ENCODE results near the gene ZNF428.
"Not testable (repeated sequence)": the region's sequence is repeated elsewhere in the genome, so short reads cannot be mapped to it uniquely, and the experiment has no call there.

Gene ZNF428

DNA sequence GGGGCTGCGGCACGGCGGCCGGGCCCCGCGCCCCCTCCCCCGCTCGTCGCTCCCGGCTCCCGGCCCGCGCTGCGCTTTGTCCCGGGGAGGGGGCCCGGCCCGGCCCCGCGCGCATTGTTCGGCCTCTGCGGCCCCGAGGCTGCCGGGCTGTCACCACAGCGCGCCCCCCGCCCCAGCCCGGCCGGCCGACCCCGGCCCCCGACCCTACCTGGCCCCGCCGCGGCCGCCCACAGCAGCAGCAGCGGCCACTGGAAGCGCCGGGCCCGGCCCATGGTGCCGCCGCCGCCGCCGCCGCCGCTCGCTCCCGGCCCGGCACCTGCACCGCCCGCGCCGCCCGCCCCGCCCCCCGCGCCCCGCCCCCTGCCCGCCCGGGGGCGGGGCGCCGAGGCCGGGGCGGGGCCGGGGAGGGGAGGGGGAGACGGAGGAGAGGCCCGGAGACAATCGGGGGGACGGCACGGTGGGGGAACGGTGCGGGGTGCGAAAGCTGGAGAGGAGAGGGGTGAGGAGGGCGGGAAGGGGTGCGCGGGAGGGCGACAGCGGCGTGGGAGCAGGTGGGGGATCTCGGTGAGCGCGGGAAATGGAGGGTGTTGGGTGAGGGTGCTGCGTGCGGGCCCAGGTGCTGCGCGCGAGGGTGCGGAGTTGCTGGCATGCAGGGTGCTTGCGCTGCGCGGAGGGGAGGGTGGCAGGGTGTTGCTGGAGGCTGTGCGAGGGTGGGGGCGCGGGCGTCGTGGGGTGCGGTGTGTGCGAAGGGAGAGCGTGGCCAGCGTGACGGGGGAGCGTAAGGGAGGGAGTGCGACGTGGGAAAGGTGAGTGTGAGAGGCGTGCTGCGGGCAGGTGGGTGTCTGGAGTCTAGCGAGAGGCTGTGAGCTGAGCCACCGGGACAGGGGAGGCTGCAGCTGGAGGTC is 20.3 kb upstream of the ZNF428 start, which contains the start of gene CADM4:
CADM4 (minus strand) TSS at position 332 of the 905 bp plus-strand sequence; CDS start at position 272, 60 bp downstream.
- DNase-seq = peak; percentile 36

DNA sequence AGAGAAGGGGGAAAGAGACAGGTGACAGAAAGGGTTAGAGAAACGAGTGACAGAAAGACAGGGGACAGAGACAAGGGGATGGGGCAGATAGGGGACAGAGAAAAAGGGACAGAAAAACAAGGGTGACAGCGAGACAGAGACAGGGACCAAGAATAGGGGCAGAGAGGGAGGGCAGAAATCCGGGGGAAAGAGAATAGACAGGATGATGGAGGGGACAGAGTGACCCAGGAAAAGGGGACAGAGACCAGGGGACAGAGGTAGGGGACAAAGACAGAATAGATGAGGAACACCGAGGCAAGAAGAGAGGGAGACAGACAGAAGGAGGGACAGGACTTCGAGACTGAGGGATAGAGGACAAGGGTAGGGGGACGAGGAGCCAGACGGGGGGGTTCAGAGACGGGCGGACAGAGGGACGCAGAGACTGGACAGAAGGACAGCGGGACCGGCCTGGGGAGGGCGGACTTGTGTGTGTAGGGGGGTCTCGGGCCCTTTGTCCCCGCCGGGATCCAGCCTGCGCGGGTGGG is 19.6 kb upstream of the ZNF428 start:
- no peak for DNase-seq

DNA sequence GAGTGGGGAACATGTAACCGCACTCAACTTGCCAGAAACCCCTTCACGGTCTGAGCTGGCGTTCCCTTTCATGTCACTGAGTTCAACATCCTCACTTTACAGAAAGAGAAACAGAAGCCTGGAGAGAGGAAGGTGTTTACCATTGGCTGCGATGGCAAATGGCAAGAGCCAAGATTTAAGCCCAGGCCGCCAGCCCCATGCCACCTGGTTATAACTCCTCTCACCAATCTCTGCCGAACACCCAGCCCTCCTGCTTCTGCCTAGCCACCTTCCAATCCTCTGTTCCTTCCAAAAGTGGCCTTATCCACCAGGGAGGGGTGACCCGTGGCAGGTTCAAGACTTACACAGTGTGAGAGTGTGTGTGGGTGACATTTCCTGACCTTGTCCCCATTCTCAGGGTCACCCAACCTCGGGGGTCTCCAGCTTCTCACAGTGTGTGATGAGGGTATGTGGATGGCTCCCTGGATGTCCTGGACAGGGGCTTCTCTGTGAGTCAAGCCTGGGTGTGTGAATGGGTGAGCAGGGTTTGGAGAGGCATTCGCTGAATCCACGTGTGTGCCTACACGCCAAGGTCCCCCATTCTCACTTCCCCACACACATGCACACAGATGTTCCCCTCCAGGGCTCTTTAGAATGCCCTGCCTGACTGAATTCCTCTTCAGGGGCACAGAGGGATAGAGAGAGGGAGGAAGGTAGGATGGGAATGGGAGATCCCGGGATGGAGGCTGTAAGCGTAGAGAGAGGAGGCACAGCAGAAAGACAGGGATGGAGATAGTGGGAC is 19.0 kb upstream of the ZNF428 start:
- DNase-seq = no peak

DNA sequence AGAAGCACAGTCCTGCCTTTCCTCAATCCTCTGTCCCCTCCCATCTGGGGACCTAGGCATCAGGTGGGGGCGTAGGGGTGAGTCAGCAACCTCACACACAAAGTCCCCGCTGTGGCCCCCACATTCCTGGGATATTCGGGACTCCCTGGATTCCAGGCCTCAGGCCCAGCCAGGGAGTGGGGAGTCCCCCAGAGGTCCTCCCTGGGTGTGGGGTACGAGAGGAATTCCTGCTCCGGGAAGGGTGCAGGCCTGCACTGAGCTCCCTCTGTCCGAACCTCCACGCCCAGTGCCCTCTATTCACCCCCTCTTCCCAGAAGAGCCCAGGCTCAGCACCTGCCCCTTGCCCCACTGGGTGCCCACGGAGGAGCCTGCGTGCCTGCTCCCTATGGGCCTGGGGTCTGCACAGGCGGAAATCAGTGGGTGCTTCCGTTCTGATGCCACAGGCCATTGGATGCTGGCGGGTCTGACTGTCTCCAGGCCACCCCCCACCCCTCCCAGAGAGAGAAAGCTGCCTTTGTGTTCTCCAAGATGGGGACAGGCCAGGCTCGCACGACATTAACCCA is 16.8 kb upstream of the ZNF428 start:
- no peak for DNase-seq

DNA sequence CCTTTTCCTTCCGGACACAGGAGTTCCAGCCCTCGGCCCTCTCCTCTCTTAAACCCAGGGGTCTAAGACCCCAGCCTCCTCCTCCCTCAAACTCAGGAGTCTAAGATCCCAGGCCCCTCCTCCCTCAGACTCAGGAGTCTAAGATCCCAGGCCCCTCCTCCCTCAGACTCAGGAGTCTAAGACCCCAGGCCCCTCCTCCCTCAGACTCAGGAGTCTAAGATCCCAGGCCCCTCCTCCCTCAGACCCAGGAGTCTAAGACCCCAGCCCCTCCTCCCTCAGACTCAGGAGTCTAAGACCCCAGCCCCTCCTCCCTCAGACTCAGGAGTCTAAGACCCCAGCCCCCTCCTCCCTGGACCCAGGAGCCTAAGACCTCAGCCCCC is 16.1 kb upstream of the ZNF428 start:
- DNase-seq = not testable (repeated sequence)

DNA sequence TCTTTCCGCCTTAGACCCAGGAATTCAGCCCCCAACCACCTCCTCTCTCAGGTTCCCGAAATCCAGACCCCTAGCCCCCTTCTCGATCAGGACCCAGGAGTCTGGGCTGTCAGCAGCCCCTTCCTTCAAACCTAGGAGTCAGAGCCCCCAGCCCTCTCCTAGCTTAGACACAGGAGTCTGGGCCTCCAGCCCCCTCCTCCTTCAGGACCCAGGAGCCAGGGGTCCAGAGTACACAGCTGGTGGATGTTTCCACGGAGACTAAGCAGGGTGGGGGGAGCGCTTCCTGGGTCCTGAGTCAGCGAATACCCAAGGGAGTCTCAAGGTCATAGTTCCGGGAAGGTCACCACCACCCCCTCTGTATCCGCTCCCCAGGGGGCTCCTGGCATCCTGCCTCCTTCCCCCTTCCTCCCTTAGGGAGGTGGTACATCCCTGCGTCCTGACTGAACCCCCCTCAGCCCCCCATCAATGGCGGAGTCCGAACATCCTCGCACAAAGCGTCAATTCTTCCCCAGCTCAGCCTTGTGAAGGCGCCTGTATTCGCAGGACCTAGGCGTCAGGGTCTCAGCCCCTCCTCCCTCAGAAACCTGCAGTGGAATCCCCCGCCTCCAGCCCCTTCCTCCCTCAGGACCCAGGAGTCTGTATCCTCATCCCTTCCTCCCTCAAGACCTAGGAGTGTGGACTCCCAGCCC is 15.6 kb upstream of the ZNF428 start:
- no peak for DNase-seq

DNA sequence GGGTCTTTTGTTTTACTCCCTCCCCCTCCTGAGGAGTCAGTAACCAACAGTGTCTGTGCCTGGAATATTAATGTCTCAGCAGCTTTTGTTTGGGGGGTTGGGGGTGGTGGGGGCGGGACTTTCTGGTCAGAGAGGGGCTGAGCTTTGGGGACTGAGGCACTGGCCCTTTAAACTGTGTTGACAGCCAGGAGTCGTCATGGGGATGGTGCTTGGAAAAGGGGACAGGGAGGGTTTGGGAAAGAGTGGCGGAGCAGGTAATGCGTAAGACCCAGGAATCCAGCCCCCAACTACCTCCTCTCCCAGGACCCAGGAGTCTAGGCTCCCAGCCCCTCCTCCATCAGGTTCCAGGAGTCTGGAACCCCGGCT is 15.1 kb upstream of the ZNF428 start:
- no peak for DNase-seq

DNA sequence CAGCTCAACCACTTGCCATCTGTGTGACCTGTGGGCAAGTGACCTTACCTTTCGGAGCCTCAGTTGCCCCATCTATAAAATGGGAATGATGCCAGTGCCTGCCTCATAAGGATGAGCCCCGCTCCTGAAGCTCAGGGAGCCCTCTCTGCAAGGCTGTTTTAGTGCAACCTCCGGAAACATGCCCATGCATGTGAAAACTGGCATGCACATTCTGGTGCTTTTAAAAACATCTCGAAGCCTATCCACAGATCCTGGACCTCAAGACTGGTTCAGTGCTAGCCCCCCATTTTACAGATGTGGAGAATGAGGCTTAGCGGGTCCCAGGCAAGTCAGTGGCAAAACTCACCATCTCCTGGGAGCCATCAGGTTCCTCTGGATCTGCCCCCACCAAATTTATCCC is 14.6 kb upstream of the ZNF428 start:
- no peak for DNase-seq

DNA sequence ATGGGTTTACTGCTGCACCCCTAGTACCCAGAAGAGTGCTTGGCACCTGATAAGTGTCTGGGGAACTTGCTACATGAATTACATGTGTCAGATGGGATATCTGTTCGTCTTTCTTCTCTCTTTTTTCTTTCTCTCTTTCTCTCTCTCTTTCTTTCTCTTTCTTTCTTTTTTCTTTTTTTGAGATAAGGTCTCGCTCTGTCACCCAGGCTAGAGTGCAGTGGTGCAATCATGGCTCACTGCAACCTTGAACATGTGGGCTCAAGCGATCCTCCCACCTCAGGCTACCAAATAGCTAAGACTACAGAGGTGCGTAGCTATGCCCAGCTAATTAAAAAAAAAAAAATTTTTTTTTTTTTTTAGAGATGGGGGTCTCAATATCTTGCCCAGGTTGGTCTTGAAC is 14.1 kb upstream of the ZNF428 start:
- DNase-seq = no peak

DNA sequence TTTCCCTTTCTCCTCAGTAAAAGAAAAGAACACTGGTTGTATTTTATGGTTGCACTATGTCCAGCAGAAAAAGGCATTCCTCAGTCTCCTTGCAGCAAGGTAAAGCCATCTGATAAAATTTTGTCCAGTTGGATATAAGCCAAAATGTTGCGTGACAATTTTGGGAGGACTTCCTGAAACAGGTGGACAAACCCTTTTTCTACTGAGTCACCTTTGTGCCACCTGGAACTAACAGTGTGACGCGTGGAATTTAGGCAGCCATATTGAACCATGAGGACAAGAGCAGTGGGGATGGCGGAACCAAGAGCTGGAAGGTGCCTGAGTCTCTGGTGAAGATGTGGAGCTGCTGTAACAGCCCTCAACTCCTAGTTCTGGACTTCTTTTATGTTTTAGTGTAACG is 12.1 kb upstream of the ZNF428 start:
- DNase-seq = no peak

DNA sequence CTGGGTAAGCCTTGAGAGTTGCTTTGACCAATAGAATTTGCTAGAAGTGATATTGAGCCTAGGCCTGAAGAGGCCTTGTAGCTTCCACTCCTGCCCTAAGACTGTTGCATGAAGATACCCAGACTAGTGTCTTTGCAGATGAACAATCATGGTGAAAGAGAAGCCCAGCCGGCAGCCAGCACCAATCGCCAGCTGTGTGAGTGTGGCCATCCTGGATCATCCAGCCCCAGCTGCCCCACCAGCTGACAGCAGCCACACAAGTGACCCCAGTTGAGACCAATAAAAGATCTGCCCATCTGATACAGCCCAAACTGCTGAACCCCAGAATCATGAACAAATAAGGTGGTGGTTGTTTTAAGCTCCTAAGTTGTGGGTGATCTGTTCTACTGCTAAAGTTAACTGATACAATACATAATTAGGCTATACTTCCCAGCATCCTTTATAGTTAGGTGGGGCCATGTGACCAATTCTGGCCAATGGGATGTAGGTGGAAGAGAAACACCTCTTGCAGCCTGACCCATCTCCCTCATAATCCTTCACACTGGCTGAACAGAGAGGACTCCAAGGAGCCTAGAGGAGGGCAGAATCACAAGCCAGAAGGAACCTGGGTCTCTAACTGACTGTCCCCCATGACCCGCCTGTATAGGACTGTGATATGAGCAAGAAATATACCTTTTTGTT is 9.4 kb upstream of the ZNF428 start:
- DNase-seq = no peak

DNA sequence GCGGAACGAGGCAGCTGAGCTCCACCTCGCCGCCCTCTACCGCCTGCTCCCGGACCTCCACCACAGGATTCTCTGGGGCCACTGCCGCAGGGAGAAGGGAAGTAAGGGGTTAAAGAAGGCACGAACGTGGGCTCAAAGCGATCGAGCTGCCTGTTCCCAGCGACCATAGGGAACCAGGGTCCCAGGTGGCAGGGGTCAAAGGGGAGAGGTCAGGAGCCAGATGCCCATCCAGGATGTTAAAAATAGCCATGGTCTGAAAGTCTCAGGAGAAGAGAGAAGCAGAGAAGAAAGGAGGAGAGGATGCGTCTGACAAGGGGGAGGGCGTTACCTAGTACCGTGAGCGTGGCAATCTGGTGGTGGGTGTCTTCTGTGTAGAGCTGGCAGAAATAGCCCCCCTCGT is 7.4 kb upstream of the ZNF428 start:
- no peak for DNase-seq

DNA sequence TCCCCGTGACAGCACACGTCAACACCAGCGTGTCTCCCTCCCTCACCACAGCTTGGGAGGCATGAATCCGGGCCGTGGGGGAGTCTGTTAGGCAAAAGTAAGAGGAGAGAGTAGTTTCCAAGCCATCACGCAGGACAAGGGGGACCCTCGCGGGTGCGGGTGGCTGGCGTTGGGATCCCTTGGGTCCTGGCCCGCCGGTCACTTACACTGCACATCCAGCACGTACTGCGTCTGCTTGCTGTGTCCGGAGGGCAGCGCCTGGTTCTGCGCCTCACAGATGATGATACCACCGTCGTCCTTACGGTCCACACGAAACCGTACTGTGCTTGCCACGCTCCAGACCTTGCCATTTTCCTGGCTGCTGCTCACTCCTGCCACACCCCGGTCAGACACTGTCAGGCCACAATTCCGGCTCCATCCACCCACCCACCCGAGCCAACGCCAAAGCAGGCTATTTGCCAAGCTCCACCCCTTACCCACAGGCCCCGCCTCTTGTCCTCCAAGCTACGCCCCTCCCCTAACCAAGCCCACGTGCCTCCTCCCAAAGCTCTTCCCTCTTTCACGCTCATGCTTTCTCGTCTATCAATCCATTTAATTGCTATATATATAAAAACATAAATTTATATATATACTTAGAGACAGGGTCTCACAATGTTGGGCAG is 6.6 kb upstream of the ZNF428 start:
- DNase-seq = no peak

DNA sequence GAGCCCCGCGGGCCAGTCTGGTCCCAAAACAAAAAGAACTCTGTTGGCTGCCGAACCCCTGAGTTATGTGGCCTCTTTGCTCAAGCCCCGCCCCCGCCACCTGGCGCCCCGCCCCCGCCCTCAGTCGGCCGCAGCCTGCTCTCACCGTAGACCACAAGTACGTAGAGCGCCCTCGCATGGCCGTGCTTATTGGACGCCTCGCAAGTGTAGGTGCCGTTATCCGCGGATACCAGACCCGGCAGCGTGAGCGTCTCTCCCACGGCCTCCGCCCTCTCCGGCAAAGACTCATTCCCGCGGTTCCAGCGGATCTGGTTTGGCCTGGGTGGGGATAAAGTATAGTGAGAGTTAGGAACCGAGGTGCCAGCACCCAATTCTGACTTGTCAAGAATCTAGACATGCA is 5.5 kb upstream of the ZNF428 start:
- peak; percentile 74 for DNase-seq

DNA sequence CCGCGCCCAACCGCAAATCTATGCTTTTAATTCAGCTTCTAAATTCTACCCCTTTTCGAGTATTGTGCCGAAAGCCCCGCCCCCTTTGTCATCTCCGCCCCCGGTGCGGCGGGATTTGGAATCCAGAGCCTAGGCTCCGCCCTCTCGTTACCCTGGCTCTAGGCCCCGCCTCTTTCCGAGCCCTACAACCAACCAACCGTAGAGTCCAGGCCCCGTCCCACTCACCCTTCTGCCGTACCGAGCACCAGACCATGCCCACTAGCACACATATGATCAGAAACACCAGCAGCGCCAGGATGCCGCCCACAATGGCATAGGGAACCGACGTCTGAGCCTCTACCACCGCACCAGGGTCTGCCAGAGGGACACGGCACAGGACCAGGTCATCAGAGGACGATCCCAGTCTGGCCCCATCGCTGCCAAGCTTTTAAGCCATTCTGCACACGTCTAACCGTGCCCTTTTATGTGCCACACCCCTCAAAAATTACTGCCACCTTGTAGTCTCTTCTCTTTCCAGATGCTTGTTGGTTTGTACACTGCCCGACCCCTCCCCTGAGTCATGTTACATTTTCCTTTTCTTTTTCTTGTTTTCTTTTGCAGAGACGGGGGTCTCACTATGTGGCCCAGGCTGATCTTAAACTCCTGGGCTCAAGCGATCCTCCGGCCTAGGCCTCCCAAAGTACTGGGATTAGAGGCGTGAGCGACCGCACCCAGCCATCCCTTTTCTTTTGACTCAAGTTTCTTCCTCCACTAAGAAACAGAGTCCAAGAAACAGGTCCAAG is 4.7 kb upstream of the ZNF428 start:
- no peak for DNase-seq

DNA sequence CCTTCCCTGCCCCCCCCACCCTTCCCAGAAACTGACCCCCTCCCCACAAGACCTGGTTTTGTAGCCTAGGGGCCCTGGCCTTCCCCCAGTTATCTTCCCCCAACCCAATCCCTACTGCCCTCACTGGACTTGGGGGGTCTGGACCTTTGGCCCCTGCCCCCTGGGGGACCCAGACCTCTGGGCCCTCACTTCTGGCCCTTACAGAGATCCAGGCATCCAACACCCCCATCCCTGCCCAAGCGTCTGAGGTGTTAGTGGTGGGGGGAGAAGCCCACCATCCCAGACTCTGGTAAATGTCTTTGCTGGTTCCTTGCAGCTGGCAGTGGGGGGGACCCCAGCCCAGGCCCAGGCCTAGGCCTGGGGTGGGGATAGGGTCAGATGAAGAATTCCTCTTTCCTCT is 3.5 kb upstream of the ZNF428 start:
- no peak for DNase-seq

DNA sequence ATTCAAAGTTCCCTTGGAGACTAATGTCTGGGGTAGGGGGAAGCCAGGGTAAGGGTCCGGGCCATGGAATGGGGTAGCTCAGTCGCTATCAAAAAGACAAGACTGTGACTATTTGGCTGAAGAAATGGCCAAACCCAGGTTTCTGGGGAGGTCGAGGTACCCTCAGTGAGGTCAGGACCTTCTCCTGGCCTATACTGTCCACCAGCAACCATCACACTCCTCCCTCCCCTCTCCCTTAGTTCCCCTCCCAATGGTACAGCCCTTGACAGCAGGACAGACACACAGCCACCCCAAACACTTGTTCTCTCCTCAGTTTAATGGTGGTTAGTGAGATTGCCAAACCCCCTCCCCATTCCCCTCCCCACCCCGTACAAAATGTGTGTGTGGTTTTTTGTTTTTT is 2.6 kb upstream of the ZNF428 start:
- no peak for DNase-seq

DNA sequence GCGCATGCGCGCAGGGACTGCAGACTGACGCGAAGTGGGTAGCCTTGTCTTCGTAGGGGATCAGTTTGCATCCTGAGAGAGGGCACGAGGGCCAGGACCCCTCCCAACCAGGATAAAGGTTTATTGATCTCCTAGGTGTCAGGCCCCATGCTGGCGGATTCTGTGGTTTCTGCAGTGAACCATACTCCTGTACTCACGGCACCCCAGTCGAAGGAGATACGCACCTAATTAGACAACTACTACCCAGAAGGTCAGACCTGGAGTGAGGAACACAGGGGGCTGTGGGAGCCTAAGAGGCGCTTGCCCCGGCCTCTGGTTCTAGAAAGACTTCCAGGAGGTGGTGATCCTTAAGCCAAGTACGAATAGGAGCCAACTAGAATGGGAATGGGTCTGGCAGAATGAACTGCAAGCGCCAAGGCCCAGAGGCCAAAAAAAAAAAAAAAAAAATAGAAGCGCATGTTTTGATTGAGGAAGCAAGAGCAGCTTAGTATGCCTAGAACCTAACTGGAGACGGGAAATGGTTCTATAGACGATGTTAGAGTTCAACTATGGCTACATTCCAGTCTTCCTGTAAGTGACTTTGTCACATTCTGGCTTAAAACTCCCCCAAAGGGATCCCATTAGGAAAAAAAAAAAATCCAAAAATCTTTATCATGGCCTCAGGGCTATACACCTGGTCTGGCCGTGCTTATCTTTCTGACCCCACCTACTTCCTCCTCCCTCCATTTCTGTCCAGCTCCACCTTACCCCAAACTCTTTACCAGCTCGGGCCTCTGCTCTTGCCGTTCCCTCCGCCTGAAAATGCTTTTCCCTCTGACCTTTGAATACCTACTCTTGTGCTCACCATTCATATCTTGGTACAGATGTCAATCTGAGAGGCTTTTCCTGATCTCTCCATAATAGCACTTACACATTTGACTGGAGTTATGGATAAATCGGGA is 902 bp upstream of the ZNF428 start:
- DNase-seq = no peak

DNA sequence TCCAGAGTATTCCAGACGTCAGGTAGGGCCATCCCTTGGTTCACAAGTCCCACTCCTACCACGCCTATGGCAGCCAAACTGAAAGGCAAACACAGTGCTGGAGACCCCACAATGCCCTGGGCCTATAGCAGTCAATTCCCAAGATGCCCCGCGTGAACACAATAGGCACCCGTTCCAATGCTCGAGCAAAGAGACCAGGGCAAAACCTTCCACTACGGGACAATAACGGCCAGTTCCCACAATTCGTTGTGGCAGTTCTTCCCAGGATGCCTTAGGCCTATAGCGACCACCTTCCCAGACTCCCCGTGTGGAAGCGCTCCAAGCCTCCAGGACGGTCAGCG is 538 bp downstream of the ZNF428 start:
- DNase-seq = peak; percentile 27

DNA sequence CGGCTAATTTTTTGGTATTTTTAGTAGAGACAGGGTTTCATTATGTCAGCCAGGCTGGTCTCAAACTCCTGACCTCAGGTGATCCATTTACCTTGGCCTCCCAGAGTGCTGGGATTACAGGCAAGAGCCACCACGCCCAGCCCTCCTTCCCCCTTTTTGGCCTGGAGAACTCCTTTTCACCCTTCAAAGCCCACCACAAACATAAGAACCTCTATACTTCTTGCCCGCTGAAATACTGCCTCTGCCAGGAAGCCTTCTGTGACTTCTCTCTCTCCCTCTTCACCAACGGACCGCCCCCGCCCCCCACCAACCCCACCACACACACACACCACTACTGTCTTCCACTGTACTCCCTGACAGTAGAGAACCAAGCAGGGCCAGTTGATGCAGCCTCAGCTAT is 2.5 kb downstream of the ZNF428 start:
- no peak for DNase-seq

All from activated T-cell treated with anti-CD3 and anti-CD28 coated beads for 4 hours (primary cell).